HepG2 (cell line): ENCODE measurements around the gene DOCK9. TPM values are rescaled to one million over a fixed set of nuclear protein-coding genes. Genes with fewer than 3 reads are reported as not detected.

Experiments used
- ARHGAP35 ChIP-seq: sonication (generic); formaldehyde crosslinking; IDR thresholded peaks from 2 replicates; pipeline ENCODE4 v1.9.0; 2022; ENCODE audit warnings: mild to moderate bottlenecking, inconsistent platforms, moderate library complexity, missing genetic modification reagents, borderline replicate concordance
- ARID5B ChIP-seq: IDR thresholded peaks from 2 replicates; pipeline ENCODE4 v1.4.0; 2020; ENCODE audit warnings: mild to moderate bottlenecking, missing genetic modification reagents
- CREM ChIP-seq, 2 experiments: sonication (generic) in 1 of 2; formaldehyde crosslinking in 1 of 2; IDR thresholded peaks; 2 replicates each; pipeline versions ENCODE4 v1.4.0 to v1.6.1; 2016 to 2020; ENCODE audit warnings: antibody characterized with exemption in 1 of 2, mild to moderate bottlenecking in 1 of 2, missing genetic modification reagents in 1 of 2
- EP300 ChIP-seq, 3 experiments: sonication (generic) in 1 of 3; formaldehyde crosslinking in 1 of 3; IDR thresholded peaks; 2 replicates each; pipeline versions ENCODE4 v1.5.1 to v1.6.1; 2011 to 2020; ENCODE audit warnings: low read depth in 2 of 3, low read length in 2 of 3, borderline replicate concordance in 1 of 3, improper control_type of control experiment in 1 of 3, mild to moderate bottlenecking in 1 of 3, missing genetic modification reagents in 1 of 3, moderate library complexity in 1 of 3
- FOSL1 ChIP-seq: sonication (generic); formaldehyde crosslinking; IDR thresholded peaks from 2 replicates; pipeline ENCODE4 v1.9.0; 2021; ENCODE audit warnings: missing genetic modification reagents, borderline replicate concordance
- HNF4A ChIP-seq: sonication (generic); formaldehyde crosslinking; IDR thresholded peaks from 2 replicates; pipeline ENCODE4 v1.4.0; 2020; ENCODE audit warnings: missing genetic modification reagents
- HNF4G ChIP-seq, 2 experiments: sonication (generic) in 1 of 2; formaldehyde crosslinking in 1 of 2; IDR thresholded peaks; 2 replicates each; pipeline versions ENCODE4 v1.4.0 to v1.6.1; 2011 to 2020; ENCODE audit warnings: borderline replicate concordance in 2 of 2, low read depth in 2 of 2, mild to moderate bottlenecking in 2 of 2, low read length in 1 of 2, missing genetic modification reagents in 1 of 2, moderate library complexity in 1 of 2
- HOXA3 ChIP-seq: sonication (generic); formaldehyde crosslinking; IDR thresholded peaks from 2 replicates; pipeline ENCODE4 v1.5.0; 2020; ENCODE audit warnings: missing genetic modification reagents
- LCORL ChIP-seq, 2 experiments: fragments of 450-650 bp in 1 of 2; sonication (generic) in 1 of 2; formaldehyde crosslinking in 1 of 2; IDR thresholded peaks; 2 replicates each; pipeline versions ENCODE4 v1.5.0 to v1.6.1; 2017 to 2020; ENCODE audit warnings: antibody characterized with exemption in 1 of 2, missing genetic modification reagents in 1 of 2
- NCOR1 ChIP-seq: fragments of 200-600 bp; sonication (generic); IDR thresholded peaks from 2 replicates; pipeline ENCODE4 v1.7.0; 2017; ENCODE audit warnings: antibody characterized with exemption, low read length, borderline replicate concordance
- NR2C2 ChIP-seq: sonication (generic); formaldehyde crosslinking; IDR thresholded peaks from 2 replicates; pipeline ENCODE4 v1.4.0; 2020; ENCODE audit warnings: missing genetic modification reagents, mild to moderate bottlenecking, moderate library complexity, borderline replicate concordance
- RARA ChIP-seq: IDR thresholded peaks from 2 replicates; pipeline ENCODE4 v1.6.1; 2016; ENCODE audit warnings: missing genetic modification reagents, missing compliant biosample characterization
- SOX6 ChIP-seq, 2 experiments: fragments of 450-650 bp in 1 of 2; sonication (generic) in 1 of 2; formaldehyde crosslinking in 1 of 2; IDR thresholded peaks; 2 replicates each; pipeline versions ENCODE4 v1.4.0 to v1.6.1; 2017 to 2020; ENCODE audit warnings: antibody characterized with exemption in 1 of 2, mild to moderate bottlenecking in 1 of 2, missing genetic modification reagents in 1 of 2
- SP4 ChIP-seq: sonication (generic); formaldehyde crosslinking; IDR thresholded peaks from 2 replicates; pipeline ENCODE4 v1.8.1; 2023; ENCODE audit warnings: mild to moderate bottlenecking, missing genetic modification reagents
- TMF1 ChIP-seq: sonication (generic); formaldehyde crosslinking; IDR thresholded peaks from 2 replicates; pipeline ENCODE4 v1.8.1; 2022; ENCODE audit warnings: low read depth, missing genetic modification reagents
- ZMYM2 ChIP-seq: sonication (generic); formaldehyde crosslinking; IDR thresholded peaks from 2 replicates; pipeline ENCODE4 v1.8.0; 2022; ENCODE audit warnings: mild to moderate bottlenecking, missing genetic modification reagents
- ZNF292 ChIP-seq: sonication (generic); formaldehyde crosslinking; IDR thresholded peaks from 2 replicates; pipeline ENCODE4 v1.8.1; 2022; ENCODE audit warnings: mild to moderate bottlenecking, low read depth, missing genetic modification reagents, borderline replicate concordance
- polyA plus RNA-seq, 8 experiments: library from polyadenylated mRNA; depleted of rRNA in 3 of 8; stranded (reverse) in 7 of 8; unstranded in 1 of 8; fragments of >200 nt; fragmentation: Illumina TruSeq in 4 of 8; extraction: Trizol in 4 of 8; gene quantifications; 2 replicates each; pipeline versions ENCODE4 v1.2.1 to v1.2.3, GENCODE V29; 2011 to 2016; ENCODE audit warnings: low read depth in 4 of 8, missing spikeins in 1 of 8, mixed read lengths in 1 of 8; ENCODE audit not compliant: insufficient read depth in 1 of 8
- total RNA-seq, 5 experiments: library from RNA; depleted of rRNA; stranded (reverse); fragments of >200 nt; fragmentation: Illumina TruSeq; extraction: Trizol; gene quantifications; 2 replicates each; pipeline ENCODE4 v1.2.3, GENCODE V29; 2016; ENCODE audit warnings: low read depth in 1 of 5
- TF ChIP-seq, protein P1 (sequence below): sonication (generic); IDR thresholded peaks from 2 replicates; pipeline ENCODE4 v1.6.1; 2016; ENCODE audit warnings: low read depth, borderline replicate concordance
- TF ChIP-seq, protein P2 (sequence below): sonication (generic); formaldehyde crosslinking; IDR thresholded peaks from 2 replicates; pipeline ENCODE4 v1.4.0; 2020; ENCODE audit warnings: missing genetic modification reagents, borderline replicate concordance

DOCK9 gene
- total and polyA plus RNA-seq, 2 of the 13 experiments (the other 11 are each of a cell fraction or from before 2014, with no cell fraction given): 0.44 to 0.97 TPM

- peak; percentile 52; the same call in 1 of the 2 replicates for TF ChIP-seq NCOR1
- no peak for TF ChIP-seq TMF1 (CRISPR knock-in tag)
- TF ChIP-seq HNF4G (IDR thresholded peaks at IDR 0.05; ENCODE audit: borderline replicate concordance, low read depth, low read length): peak; percentile 81; the same call in 1 of the 2 replicates
- TF ChIP-seq HNF4G (CRISPR knock-in tag; IDR thresholded peaks at IDR 0.05; ENCODE audit: borderline replicate concordance, low read depth): no peak
- no peak for TF ChIP-seq SP4
- 0 out of 2 replicates have a peak, but pooled peaks have one; percentile 15 for TF ChIP-seq ZMYM2 (CRISPR knock-in tag)
- TF ChIP-seq, protein P1, sequence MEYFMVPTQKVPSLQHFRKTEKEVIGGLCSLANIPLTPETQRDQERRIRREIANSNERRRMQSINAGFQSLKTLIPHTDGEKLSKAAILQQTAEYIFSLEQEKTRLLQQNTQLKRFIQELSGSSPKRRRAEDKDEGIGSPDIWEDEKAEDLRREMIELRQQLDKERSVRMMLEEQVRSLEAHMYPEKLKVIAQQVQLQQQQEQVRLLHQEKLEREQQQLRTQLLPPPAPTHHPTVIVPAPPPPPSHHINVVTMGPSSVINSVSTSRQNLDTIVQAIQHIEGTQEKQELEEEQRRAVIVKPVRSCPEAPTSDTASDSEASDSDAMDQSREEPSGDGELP: peak; percentile 74; the same call in 1 of the 2 replicates
- TF ChIP-seq SOX6 (IDR thresholded peaks at IDR 0.05): no peak
- TF ChIP-seq SOX6 (CRISPR knock-in tag; IDR thresholded peaks at IDR 0.05): peak; percentile 49; the same call in 1 of the 2 replicates
- peak; percentile 48; the same call in 1 of the 2 replicates for TF ChIP-seq RARA (CRISPR knock-in tag)
- TF ChIP-seq, protein P2, sequence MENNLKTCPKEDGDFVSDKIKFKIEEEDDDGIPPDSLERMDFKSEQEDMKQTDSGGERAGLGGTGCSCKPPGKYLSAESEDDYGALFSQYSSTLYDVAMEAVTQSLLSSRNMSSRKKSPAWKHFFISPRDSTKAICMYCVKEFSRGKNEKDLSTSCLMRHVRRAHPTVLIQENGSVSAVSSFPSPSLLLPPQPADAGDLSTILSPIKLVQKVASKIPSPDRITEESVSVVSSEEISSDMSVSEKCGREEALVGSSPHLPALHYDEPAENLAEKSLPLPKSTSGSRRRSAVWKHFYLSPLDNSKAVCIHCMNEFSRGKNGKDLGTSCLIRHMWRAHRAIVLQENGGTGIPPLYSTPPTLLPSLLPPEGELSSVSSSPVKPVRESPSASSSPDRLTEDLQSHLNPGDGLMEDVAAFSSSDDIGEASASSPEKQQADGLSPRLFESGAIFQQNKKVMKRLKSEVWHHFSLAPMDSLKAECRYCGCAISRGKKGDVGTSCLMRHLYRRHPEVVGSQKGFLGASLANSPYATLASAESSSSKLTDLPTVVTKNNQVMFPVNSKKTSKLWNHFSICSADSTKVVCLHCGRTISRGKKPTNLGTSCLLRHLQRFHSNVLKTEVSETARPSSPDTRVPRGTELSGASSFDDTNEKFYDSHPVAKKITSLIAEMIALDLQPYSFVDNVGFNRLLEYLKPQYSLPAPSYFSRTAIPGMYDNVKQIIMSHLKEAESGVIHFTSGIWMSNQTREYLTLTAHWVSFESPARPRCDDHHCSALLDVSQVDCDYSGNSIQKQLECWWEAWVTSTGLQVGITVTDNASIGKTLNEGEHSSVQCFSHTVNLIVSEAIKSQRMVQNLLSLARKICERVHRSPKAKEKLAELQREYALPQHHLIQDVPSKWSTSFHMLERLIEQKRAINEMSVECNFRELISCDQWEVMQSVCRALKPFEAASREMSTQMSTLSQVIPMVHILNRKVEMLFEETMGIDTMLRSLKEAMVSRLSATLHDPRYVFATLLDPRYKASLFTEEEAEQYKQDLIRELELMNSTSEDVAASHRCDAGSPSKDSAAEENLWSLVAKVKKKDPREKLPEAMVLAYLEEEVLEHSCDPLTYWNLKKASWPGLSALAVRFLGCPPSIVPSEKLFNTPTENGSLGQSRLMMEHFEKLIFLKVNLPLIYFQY (CRISPR knock-in tag): no peak
- TF ChIP-seq NR2C2 (CRISPR knock-in tag): peak; percentile 29; the same call in 1 of the 2 replicates
- peak; percentile 62 for TF ChIP-seq ARID5B
- peak; percentile 80 for TF ChIP-seq HNF4A
- TF ChIP-seq ARHGAP35 (CRISPR knock-in tag): no peak
- TF ChIP-seq EP300 (IDR thresholded peaks at IDR 0.05; ENCODE audit: low read depth in 2 of 2, low read length in 2 of 2): peak in 1 of 2 experiments; percentile 36; a peak in 1 of 4 replicates
- no peak for TF ChIP-seq EP300 (CRISPR knock-in tag; IDR thresholded peaks at IDR 0.05; ENCODE audit: borderline replicate concordance)
- peak; percentile 75; the same call in 1 of the 2 replicates for TF ChIP-seq FOSL1 (CRISPR knock-in tag)
- 0 out of 2 replicates have a peak, but pooled peaks have one; percentile 16 for TF ChIP-seq HOXA3 (CRISPR knock-in tag)
- peak; percentile 19; the same call in 1 of the 2 replicates for TF ChIP-seq ZNF292 (CRISPR knock-in tag)
- peak; percentile 16; the same call in 1 of the 2 replicates for TF ChIP-seq CREM (IDR thresholded peaks at IDR 0.05)
- no peak for TF ChIP-seq CREM (CRISPR knock-in tag; IDR thresholded peaks at IDR 0.05)
- no peak for TF ChIP-seq LCORL (IDR thresholded peaks at IDR 0.05)
- TF ChIP-seq LCORL (CRISPR knock-in tag; IDR thresholded peaks at IDR 0.05): peak; percentile 33; the same call in 1 of the 2 replicates
Observed at GRCh38 chr13:98746968-98747367, 230.9 kb downstream of the DOCK9 start (continued).
